GM12874 (cell line): ENCODE data around the gene DNM3.

Source experiments
- CTCF ChIP-seq: IDR thresholded peaks from 2 replicates; pipeline ENCODE4 v1.5.1; 2011; ENCODE audit warnings: low read depth, mild to moderate bottlenecking, control low read depth, low read length, moderate library complexity; ENCODE audit not compliant: insufficient read depth

The DNM3 gene

GRCh38 chr1:171872430-171872829 is 31.1 kb downstream of the DNM3 start:
- TF ChIP-seq CTCF: no peak

GRCh38 chr1:171873664-171874063 is 32.4 kb downstream of the DNM3 start:
- no peak for TF ChIP-seq CTCF

- TF ChIP-seq CTCF: no peak
These were observed 36.4 kb downstream of the DNM3 start for GRCh38 chr1:171877701-171878100.

- TF ChIP-seq CTCF: no peak
These were observed 38.3 kb downstream of the DNM3 start for GRCh38 chr1:171879556-171879955.

GRCh38 chr1:171881442-171881841 is 40.1 kb downstream of the DNM3 start:
- no peak for TF ChIP-seq CTCF

- no peak for TF ChIP-seq CTCF
These were observed 42.6 kb downstream of the DNM3 start for GRCh38 chr1:171883849-171884248.

- TF ChIP-seq CTCF: no peak
These were observed 43.2 kb downstream of the DNM3 start for GRCh38 chr1:171884475-171884874.

GRCh38 chr1:171890131-171890530 is 48.8 kb downstream of the DNM3 start:
- no peak for TF ChIP-seq CTCF
